Kidney capillary endothelial cell (primary cell): Measurements from ENCODE around the gene PPP1R16B.

Source experiments
- DNase-seq: peaks from one replicate; pipeline ENCODE4 v3.0.0-alpha.2; 2018; ENCODE audit warnings: low spot score

Gene PPP1R16B

DNA sequence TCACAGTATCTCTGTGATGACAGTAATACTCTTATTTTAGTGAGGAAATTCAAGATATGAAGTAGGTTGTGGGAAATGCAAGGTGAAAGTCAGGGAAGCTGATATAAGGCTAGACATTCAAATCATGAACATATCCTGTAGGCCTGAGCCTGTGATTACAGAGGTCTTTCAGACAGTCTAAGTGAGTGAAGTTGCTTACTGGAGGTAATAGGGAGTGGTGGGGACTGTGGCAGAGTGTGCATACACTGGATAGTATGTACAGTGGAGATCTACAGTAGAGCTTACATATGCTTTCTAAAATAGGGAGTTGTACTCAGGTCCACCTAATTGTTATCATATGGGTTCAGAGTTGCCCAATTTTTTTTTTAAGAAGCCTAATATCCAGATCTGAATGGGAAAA is 159.8 kb downstream of the PPP1R16B start:
- DNase-seq, result no peak

DNA sequence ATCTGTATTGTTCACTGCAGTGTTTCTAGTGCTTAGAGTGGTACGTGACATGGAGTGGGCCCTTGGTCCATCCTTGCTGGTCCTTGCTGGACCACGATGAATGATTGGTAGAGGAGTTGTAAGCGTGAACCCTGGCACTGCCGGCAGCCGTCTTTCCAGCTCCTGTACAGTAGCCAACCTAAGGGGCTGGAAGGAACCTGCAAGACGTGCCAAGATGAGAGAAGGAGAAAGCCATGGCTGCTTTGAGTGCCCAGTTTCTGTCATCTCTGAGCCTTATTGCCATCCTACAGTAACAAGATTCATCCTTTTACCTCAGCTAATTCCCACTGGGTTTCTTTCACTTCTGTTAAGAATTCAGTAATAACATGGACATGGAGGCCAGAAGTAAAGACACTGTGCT is 162.6 kb downstream of the PPP1R16B start:
- DNase-seq, result no peak

DNA sequence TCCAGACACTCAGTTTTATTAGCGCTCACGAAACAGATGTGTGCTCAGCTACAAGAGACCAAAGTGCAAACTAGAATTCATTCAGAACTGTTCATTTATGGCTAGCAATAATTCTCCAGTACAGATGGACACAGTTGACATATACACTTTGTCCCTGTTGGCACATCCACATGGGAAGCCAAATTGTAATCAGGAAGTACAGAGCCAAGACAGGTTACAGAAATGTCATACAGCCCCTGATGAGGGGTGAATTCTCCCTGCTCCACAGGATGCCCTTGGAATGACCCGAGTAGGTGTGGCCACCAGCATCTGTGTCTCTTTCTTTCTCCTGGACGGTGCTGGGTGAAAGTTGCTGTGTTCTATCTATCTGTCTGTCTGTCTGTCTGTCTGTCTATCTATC is 164.2 kb downstream of the PPP1R16B start:
- no peak for DNase-seq

- peak; percentile 9 for DNase-seq
Observed at GRCh38 chr20:38970302-38970701, 164.8 kb downstream of the PPP1R16B start.
